Measurements from ENCODE around the gene ATP6AP1. TPM values are rescaled to one million over a fixed set of nuclear protein-coding genes. Genes with fewer than 3 reads are reported as not detected.
"Not testable (repeated sequence)": the region's sequence is repeated elsewhere in the genome, so short reads cannot be mapped to it uniquely, and the experiment has no call there.

ATP6AP1 gene
- total RNA-seq (2014; rRNA removed; shearing (Covaris generic)), result 162 and 181 TPM in 2 replicates

- DNase-seq (ENCODE audit: low spot score), result peak; percentile 95
These were observed at the start of gene ATP6AP1 for GRCh38 chrX:154428176-154429171. Gene ATP6AP1 (plus strand): TSS chrX:154428677. CDS start chrX:154428693, 16 bp downstream.

- peak; percentile 99 for DNase-seq (ENCODE audit: low spot score)
These were observed 49.5 kb upstream of the ATP6AP1 start, which contains the start of gene EMD for GRCh38 chrX:154378799-154379568. Gene EMD (plus strand): TSS chrX:154379295. CDS start chrX:154379485, 190 bp downstream.

GRCh38 chrX:154379569-154379951, 48.9 kb upstream of the ATP6AP1 start:
- no peak for DNase-seq (ENCODE audit: low spot score)

GRCh38 chrX:154380153-154380552, 48.3 kb upstream of the ATP6AP1 start:
- DNase-seq (ENCODE audit: low spot score), result no peak

GRCh38 chrX:154380787-154381186, 47.7 kb upstream of the ATP6AP1 start:
- DNase-seq (ENCODE audit: low spot score), result no peak

GRCh38 chrX:154381271-154381670, 47.2 kb upstream of the ATP6AP1 start:
- no peak for DNase-seq (ENCODE audit: low spot score)

- DNase-seq (ENCODE audit: low spot score), result no peak
These were observed 45.9 kb upstream of the ATP6AP1 start for GRCh38 chrX:154382483-154383069.

- no peak for DNase-seq (ENCODE audit: low spot score)
These were observed 44.9 kb upstream of the ATP6AP1 start for GRCh38 chrX:154383359-154384283.

- no peak for DNase-seq (ENCODE audit: low spot score)
These were observed 44.1 kb upstream of the ATP6AP1 start for GRCh38 chrX:154384284-154384892.

GRCh38 chrX:154388094-154388493, 40.4 kb upstream of the ATP6AP1 start:
- not testable (repeated sequence) for DNase-seq (ENCODE audit: low spot score)

GRCh38 chrX:154388649-154389048, 39.8 kb upstream of the ATP6AP1 start:
- not testable (repeated sequence) for DNase-seq (ENCODE audit: low spot score)

GRCh38 chrX:154389812-154390747, 38.4 kb upstream of the ATP6AP1 start:
- not testable (repeated sequence) for DNase-seq (ENCODE audit: low spot score)

- not testable (repeated sequence) for DNase-seq (ENCODE audit: low spot score)
These were observed 32.1 kb upstream of the ATP6AP1 start for GRCh38 chrX:154396363-154396762.

- DNase-seq (ENCODE audit: low spot score), result peak; percentile 88
These were observed 31.2 kb upstream of the ATP6AP1 start for GRCh38 chrX:154396973-154397887.

GRCh38 chrX:154397888-154398667, 30.4 kb upstream of the ATP6AP1 start, which contains the start of gene RPL10:
Gene RPL10 (plus strand): TSS chrX:154398377. CDS start chrX:154398520, 143 bp downstream.
- peak; percentile 98 for DNase-seq (ENCODE audit: low spot score)

- peak; percentile 95 for DNase-seq (ENCODE audit: low spot score)
These were observed 29.6 kb upstream of the ATP6AP1 start for GRCh38 chrX:154398668-154399526.
